NCI-H1694 treated with DMSO at 0.1 percent for 48 hours (cell line): ENCODE results near the gene PCDHA6.
"Not testable (repeated sequence)": the region's sequence is repeated elsewhere in the genome, so short reads cannot be mapped to it uniquely, and the experiment has no call there.

ENCODE experiments used
- DNase-seq: peaks from one replicate; lab custom pipeline; 2025; lab: John Stamatoyannopoulos, UW

The PCDHA6 gene

GRCh38 chr5:140827704-140828361, at the start of gene PCDHA6:
TSS of gene PCDHA6 (plus strand) at chr5:140827960. CDS start at chr5:140828092, 132 bp downstream.
- DNase-seq: no peak

GRCh38 chr5:140780512-140780911, 47.2 kb upstream of the PCDHA6 start:
- DNase-seq: no peak

GRCh38 chr5:140785905-140786686, 41.7 kb upstream of the PCDHA6 start, which contains the start of gene PCDHA1:
TSS of gene PCDHA1 (plus strand) at chr5:140786140.
- DNase-seq: peak; percentile 47

GRCh38 chr5:140787422-140787821, 40.3 kb upstream of the PCDHA6 start:
- not testable (repeated sequence) for DNase-seq

- DNase-seq: not testable (repeated sequence)
These were observed 39.8 kb upstream of the PCDHA6 start for GRCh38 chr5:140787849-140788504.

GRCh38 chr5:140791089-140791488, 36.7 kb upstream of the PCDHA6 start:
- DNase-seq: no peak

- DNase-seq: no peak
These were observed 33.0 kb upstream of the PCDHA6 start, which contains the start of gene PCDHA2 for GRCh38 chr5:140794595-140795258. TSS of gene PCDHA2 (plus strand) at chr5:140794852.

- no peak for DNase-seq
These were observed 32.5 kb upstream of the PCDHA6 start for GRCh38 chr5:140795259-140795641.

- DNase-seq: not testable (repeated sequence)
These were observed 31.6 kb upstream of the PCDHA6 start for GRCh38 chr5:140796072-140796717.

- no peak for DNase-seq
These were observed 31.1 kb upstream of the PCDHA6 start for GRCh38 chr5:140796718-140797095.

- peak; percentile 16 for DNase-seq
These were observed 26.8 kb upstream of the PCDHA6 start, which contains the start of gene PCDHA3 for GRCh38 chr5:140800816-140801493. TSS of gene PCDHA3 (plus strand) at chr5:140801057.

- no peak for DNase-seq
These were observed 26.3 kb upstream of the PCDHA6 start for GRCh38 chr5:140801494-140801841.

- DNase-seq: not testable (repeated sequence)
These were observed 25.4 kb upstream of the PCDHA6 start for GRCh38 chr5:140802381-140802780.

GRCh38 chr5:140802781-140803271, 24.9 kb upstream of the PCDHA6 start:
- no peak for DNase-seq

- DNase-seq: no peak
These were observed 20.7 kb upstream of the PCDHA6 start, which contains the start of gene PCDHA4 for GRCh38 chr5:140806834-140807775. TSS of gene PCDHA4 (plus strand) at chr5:140807068.

- not testable (repeated sequence) for DNase-seq
These were observed 19.4 kb upstream of the PCDHA6 start for GRCh38 chr5:140808241-140808888.

- DNase-seq: no peak
These were observed 18.9 kb upstream of the PCDHA6 start for GRCh38 chr5:140808889-140809291.

- DNase-seq: no peak
These were observed 6.1 kb upstream of the PCDHA6 start, which contains the start of gene PCDHA5 for GRCh38 chr5:140821375-140822280. TSS of gene PCDHA5 (plus strand) at chr5:140821613.
